Neural crest cell (in vitro differentiated cells): ENCODE measurements around the gene GTF3C6. TPM values are rescaled to one million over a fixed set of nuclear protein-coding genes. Genes with fewer than 3 reads are reported as not detected.
"Not testable (repeated sequence)": the region's sequence is repeated elsewhere in the genome, so short reads cannot be mapped to it uniquely, and the experiment has no call there.

ENCODE experiments used
- DNase-seq: peaks from one replicate; pipeline ENCODE4 v3.0.0; 2021; ENCODE audit warnings: low read depth, mixed read lengths, low spot score
- H3K27ac Mint-ChIP-seq: one replicate; pipeline ENCODE4 v1.8.0; 2021; ENCODE audit warnings: mild to moderate bottlenecking, mixed read lengths; ENCODE audit not compliant: unreplicated experiment
- H3K27me3 Mint-ChIP-seq: 2 replicates; pipeline ENCODE4 v1.8.0; 2021; ENCODE audit warnings: low read depth, mild to moderate bottlenecking, mixed read lengths
- H3K36me3 Mint-ChIP-seq: 2 replicates; pipeline ENCODE4 v1.8.0; 2021; ENCODE audit warnings: low read depth, mild to moderate bottlenecking, mixed read lengths
- H3K4me1 Mint-ChIP-seq: 2 replicates; pipeline ENCODE4 v1.8.0; 2021; ENCODE audit warnings: mixed read lengths
- H3K4me3 Mint-ChIP-seq: one replicate; pipeline ENCODE4 v1.8.0; 2021; ENCODE audit warnings: mild to moderate bottlenecking, mixed read lengths
- H3K9me3 Mint-ChIP-seq: 2 replicates; pipeline ENCODE4 v1.8.0; 2021; ENCODE audit warnings: mixed read lengths
- CTCF ChIP-seq: fragments of 200-600 bp; sonication (generic); conservative IDR thresholded peaks from 2 replicates; pipeline ENCODE4 v1.5.0; 2021; ENCODE audit warnings: antibody characterized with exemption, mild to moderate bottlenecking
- total RNA-seq: library from RNA; stranded (reverse); gene quantifications from 2 replicates; pipeline ENCODE4 v1.2.1, GENCODE V29; 2021

GTF3C6 gene
- total RNA-seq, 1 donor from 2014 or later = 134 TPM

- no peaks in the 10 kb centered on the region for H3K27me3 Mint-ChIP-seq
- no peak for TF ChIP-seq CTCF
- no peak overlapping the region for H3K27ac Mint-ChIP-seq
- no peak for DNase-seq
- no peaks in the 10 kb centered on the region for H3K4me1 Mint-ChIP-seq
- no peaks in the 10 kb centered on the region for H3K36me3 Mint-ChIP-seq
- H3K9me3 Mint-ChIP-seq = no peaks in the 10 kb centered on the region
- no peak overlapping the region for H3K4me3 Mint-ChIP-seq
Observed at GRCh38 chr6:110950440-110950839, 8.1 kb upstream of the GTF3C6 start.

GRCh38 chr6:110951008-110951407 is 7.5 kb upstream of the GTF3C6 start:
- no peak for DNase-seq
- no peak overlapping the region for H3K27ac Mint-ChIP-seq
- H3K9me3 Mint-ChIP-seq = no peaks in the 10 kb centered on the region
- H3K36me3 Mint-ChIP-seq = no peaks in the 10 kb centered on the region
- no peak overlapping the region for H3K4me3 Mint-ChIP-seq
- TF ChIP-seq CTCF = no peak
- no peaks in the 10 kb centered on the region for H3K27me3 Mint-ChIP-seq
- no peaks in the 10 kb centered on the region for H3K4me1 Mint-ChIP-seq

- no peaks in the 10 kb centered on the region for H3K27me3 Mint-ChIP-seq
- no peak overlapping the region for H3K4me3 Mint-ChIP-seq
- H3K4me1 Mint-ChIP-seq = peaks cover 2% of the 10 kb centered on the region
- no peaks in the 10 kb centered on the region for H3K36me3 Mint-ChIP-seq
- DNase-seq = no peak
- H3K9me3 Mint-ChIP-seq = no peaks in the 10 kb centered on the region
- TF ChIP-seq CTCF = no peak
- H3K27ac Mint-ChIP-seq = no peak overlapping the region
Observed at GRCh38 chr6:110951986-110952794, 6.3 kb upstream of the GTF3C6 start.

GRCh38 chr6:110953633-110954303 is 4.7 kb upstream of the GTF3C6 start:
- no peak overlapping the region for H3K4me3 Mint-ChIP-seq
- no peaks in the 10 kb centered on the region for H3K27me3 Mint-ChIP-seq
- peaks cover 8% of the 10 kb centered on the region for H3K4me1 Mint-ChIP-seq
- no peaks in the 10 kb centered on the region for H3K9me3 Mint-ChIP-seq
- peaks cover 3% of the 10 kb centered on the region for H3K36me3 Mint-ChIP-seq
- DNase-seq = no peak
- H3K27ac Mint-ChIP-seq = no peak overlapping the region
- TF ChIP-seq CTCF = no peak

- H3K36me3 Mint-ChIP-seq = peaks cover 14% of the 10 kb centered on the region
- H3K4me1 Mint-ChIP-seq = peaks cover 21% of the 10 kb centered on the region
- no peaks in the 10 kb centered on the region for H3K9me3 Mint-ChIP-seq
- no peaks in the 10 kb centered on the region for H3K27me3 Mint-ChIP-seq
- H3K27ac Mint-ChIP-seq = no peak overlapping the region
- TF ChIP-seq CTCF = no peak
- no peak for DNase-seq
- peak overlapping the region; percentile 75 for H3K4me3 Mint-ChIP-seq
Observed at GRCh38 chr6:110960014-110960390, 1.5 kb downstream of the GTF3C6 start.

DNA sequence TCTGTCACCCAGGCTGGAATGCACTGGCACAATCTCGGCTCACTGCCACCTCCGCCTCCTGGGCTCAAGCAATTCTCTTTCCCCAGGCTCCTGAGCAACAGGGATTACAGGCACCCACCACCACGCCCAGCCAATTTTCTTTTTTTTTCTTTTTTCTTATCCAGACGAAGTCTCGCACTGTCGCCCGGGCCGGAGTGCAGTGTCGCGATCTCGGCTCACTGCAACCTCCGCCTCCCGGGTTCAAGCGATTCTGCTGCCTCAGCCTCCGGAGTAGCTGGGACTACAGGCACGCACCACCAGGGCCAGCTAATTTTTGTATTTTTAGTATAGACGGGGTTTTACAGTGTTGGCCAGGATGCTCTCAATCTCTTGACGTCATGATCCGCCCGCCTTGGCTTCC is 4.1 kb downstream of the GTF3C6 start:
- not testable (repeated sequence) for H3K27me3 Mint-ChIP-seq, DNase-seq, H3K27ac Mint-ChIP-seq, H3K4me3 Mint-ChIP-seq, H3K9me3 Mint-ChIP-seq
- peaks cover 17% of the 10 kb centered on the region for H3K4me1 Mint-ChIP-seq
- H3K36me3 Mint-ChIP-seq = peaks cover 25% of the 10 kb centered on the region
